ENCODE measurements around the gene FIG4.
"Not testable (repeated sequence)": the region's sequence is repeated elsewhere in the genome, so short reads cannot be mapped to it uniquely, and the experiment has no call there.

FIG4 gene

DNA sequence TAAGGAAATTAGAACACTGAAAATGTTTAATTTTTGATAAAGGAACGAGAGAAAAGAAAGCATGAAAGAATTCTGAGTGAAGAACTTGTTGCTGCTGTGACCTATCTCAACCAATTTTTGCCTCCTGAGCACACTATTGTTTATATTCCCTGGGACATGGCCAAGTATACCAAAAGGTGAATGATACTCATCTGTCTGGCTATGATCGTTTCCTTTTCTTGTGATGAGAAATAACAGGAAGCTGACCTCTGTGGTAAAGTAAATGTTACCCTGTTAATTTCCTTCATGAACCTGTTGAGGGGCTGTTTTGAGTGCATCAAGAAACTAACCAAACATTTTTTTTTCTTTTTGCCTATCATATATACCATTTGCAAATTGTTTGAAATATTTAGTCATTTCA, 69.1 kb downstream of the FIG4 start:
- DNase-seq (ENCODE audit: low read depth in 3 of 3): no peak

DNA sequence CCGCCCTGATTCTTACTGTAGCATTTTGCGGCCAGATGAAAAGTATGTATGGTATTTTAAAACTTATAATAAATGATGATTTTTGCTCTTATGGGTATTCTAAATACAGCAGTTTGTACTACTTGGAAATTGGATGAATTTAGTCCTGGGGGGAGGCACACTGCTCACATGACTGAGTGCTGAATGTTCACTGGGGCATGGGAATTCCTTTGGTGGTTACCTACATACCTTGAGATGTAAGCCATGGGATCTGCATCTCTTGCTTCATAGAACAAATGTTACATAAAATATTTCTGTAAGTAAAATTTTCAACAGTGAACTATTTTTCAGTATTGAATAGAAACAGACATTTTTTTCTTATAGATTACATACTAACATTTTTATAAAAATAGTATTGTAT, 71.1 kb downstream of the FIG4 start:
- no peak for DNase-seq (ENCODE audit: low read depth in 3 of 3)

- DNase-seq (ENCODE audit: low read depth in 3 of 3): no peak
These were observed 71.8 kb downstream of the FIG4 start for GRCh38 chr6:109762769-109763441.

DNA sequence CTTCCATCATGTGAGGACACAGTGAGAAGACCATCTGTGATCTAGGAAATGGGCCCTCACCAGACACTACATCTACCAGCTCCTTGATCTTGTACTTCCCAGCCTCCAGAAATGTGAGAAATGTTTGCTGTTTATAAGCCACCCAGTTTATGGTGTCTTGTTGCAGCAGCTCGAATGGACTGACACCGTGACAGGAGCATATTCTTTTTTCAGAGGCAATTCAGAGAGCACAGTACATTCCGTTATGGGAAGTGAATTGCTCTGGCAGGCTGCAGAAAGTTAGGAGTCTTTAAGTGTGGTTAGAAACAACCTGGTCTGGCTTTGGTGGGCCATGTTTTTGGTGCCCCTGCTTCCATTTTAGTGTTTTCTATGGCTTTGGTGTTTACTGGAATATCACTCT, 75.1 kb downstream of the FIG4 start:
- DNase-seq (ENCODE audit: low read depth in 3 of 3): no peak

DNA sequence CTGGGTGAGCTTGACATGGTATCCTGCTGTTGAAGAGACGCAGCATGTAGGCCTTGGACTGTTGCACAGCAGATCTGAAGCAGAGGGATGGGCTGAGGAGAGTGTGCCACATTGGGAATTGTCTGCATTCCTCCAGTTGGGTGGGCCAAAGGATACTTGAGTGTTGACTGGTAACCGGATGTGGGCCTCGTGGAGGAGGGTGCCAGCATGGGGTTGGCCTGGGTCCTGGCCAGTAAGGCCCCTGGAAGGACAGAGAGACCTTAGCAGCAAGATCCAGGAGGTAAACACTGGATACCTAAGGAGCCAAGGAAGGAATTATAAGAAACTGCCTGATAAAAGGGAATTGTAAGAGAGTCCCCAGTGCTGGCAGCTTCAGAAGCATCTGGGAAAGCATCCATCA, 76.9 kb downstream of the FIG4 start:
- no peak for DNase-seq (ENCODE audit: low read depth in 3 of 3)

DNA sequence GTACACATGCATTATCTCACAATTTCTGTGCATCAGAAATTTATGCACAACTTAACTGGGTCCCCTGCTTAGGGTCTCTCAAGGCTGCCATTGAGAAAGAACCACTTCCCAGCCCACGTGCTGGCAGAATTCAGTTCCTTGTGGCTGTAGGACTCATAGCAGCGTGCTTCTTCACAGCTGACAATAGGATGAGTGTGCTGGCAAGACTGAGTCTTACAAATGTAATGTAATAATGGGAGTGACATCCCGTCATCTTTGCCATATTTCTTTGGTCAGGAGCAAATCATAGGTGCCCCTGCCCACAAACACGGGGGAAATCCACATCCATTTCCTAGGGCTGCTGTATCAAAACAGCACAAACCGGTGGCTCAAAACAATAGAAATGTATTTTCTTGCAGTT, 77.4 kb downstream of the FIG4 start:
- no peak for DNase-seq (ENCODE audit: low read depth in 3 of 3)

DNA sequence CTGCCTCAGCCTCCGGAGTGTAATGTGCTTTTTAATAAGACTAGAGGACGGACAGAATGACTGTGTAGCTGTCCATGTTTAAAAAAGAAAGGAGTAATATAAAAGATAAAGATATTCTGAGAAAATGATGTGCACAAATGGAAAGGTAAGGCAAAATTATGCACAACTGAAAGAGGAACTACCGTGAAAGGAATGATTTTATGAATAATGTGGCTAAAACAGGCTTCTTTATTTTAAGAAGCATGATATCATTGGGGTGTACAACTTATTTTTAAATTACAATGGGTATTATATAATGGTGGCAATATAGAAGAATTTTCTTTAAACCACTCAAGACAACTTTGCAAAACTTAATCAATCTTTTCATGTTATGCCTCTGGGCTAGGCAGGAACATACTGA, 78.1 kb downstream of the FIG4 start:
- no peak for DNase-seq (ENCODE audit: low read depth in 3 of 3)

- DNase-seq (ENCODE audit: low read depth in 3 of 3): no peak
These were observed 79.0 kb downstream of the FIG4 start for GRCh38 chr6:109770047-109770446.

GRCh38 chr6:109770779-109771178, 79.7 kb downstream of the FIG4 start:
- DNase-seq (ENCODE audit: low read depth in 3 of 3): no peak

- DNase-seq (ENCODE audit: low read depth in 3 of 3): not testable (repeated sequence)
These were observed 81.1 kb downstream of the FIG4 start for GRCh38 chr6:109771939-109772755.

DNA sequence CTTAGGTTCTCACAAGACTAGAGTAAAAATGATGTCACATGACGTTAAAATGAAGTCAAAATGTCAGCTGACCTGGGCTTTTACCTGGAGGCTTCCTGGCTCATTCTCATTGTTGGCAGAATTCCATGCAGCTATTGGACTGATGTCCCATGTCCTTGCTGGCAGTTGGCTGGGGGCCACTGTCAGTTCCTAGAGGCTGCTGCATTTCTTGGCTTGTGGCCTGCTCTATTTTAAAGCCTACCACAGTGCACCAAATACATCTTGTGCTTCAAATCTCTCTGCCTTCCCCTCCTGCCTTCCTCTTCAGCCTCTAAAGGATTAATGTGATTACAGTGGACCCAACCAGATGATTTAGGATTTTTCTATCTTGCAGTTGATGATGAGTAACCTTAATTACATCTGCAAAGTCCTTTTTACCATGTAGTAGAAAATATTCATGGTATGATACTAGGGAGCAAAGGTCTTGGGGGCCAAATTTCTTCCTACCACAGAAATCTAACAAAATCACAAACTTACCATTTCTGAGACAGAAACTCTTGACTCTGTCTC, 81.9 kb downstream of the FIG4 start:
- no peak for DNase-seq (ENCODE audit: low read depth in 3 of 3)

DNA sequence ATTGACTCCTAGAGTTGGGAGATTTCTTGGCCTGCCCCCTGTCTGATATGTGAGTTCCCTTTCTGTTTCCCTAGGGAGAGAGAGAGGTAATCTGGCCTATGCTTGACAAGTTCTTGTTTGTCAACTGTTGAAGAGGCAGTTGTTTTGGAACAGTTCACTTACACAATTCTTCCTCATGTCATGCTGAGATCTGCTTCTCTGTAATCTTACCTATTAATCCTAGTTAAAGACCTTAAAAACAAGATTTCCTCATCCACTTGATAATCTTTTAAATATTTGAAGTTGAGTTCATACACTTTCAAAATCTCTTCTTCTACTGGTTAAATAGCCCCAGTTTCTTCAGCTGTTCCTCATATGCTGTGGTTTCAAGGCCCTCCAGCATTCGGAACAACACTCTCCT, 89.9 kb downstream of the FIG4 start:
- DNase-seq (ENCODE audit: low read depth in 3 of 3): no peak

GRCh38 chr6:109782491-109782999, 91.4 kb downstream of the FIG4 start:
- no peak for DNase-seq (ENCODE audit: low read depth in 3 of 3)

DNA sequence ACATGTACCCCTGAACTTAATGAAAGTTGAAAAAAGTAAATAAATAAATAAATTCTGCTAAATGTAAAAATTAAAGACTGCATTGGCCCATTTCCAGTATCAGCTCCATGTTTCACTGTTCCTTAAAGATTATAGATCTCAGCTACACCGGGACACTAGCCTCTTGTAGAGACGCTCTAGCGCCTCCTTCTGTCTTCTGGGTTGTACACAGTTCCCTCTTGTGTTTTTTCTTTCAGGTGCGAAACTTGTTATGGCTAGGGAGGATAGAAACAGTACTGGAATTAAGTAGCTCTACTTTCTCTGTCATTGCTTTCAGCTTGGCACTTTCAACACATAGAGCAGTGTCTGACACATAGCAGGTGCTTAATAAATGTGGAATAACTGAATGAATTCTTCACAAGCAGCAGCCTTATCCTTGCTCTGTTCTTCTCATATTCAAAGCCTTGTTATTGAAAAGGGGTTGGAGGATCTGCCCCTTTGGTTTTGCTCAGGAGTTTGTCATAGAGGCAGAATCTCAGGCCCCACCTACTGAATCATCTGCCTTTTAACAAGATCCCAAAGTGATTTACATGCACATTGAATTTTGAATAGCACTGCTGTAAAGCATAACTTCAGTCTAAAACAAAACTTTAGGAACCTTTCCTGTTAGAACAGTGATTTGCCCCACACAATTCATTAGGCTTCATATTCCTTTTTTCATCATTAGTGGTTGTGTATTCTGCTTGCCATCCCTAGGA, 92.3 kb downstream of the FIG4 start:
- DNase-seq (ENCODE audit: low read depth in 3 of 3): no peak

DNA sequence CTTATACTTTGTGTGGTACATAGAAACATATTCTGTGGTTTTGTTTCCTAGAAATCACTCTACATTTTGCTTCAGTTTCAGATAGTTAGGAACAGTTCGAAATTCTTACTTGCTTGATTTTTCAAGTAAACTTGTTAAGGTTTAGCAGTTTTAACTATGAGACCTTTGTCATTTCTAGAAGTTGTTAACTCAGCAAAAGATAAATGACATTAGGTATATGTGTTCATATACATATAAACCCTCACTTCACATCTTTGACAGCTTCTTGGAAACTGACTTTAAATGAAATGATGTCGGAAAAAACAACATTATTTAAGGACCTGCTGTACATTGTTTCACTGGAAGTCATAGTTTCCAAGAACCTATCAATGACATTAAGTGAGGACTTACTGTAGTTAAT, 96.2 kb downstream of the FIG4 start:
- DNase-seq (ENCODE audit: low read depth in 3 of 3): no peak

DNA sequence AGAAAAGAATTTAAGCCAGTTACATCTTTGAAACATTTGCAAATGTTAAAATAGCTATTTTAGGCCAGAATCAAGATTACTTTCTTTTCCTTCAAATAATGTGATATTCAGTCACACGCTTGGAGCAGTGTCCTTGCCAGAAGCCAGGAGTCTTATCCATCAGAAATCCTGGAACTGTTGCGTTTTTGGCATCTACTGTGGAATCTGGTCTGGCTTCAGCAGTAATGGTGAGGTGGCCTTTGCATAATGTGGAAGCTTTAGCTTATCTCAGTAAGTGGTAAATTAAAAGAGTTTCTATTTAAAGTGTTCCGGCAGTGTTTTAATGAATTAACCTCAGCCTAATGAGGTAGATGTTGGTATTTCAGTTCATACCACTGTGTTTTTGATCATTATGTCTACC, 97.6 kb downstream of the FIG4 start:
- no peak for DNase-seq (ENCODE audit: low read depth in 3 of 3)

GRCh38 chr6:109790131-109790530, 99.0 kb downstream of the FIG4 start:
- DNase-seq (ENCODE audit: low read depth in 3 of 3): no peak

- DNase-seq (ENCODE audit: low read depth in 3 of 3): no peak
These were observed 100.2 kb downstream of the FIG4 start for GRCh38 chr6:109791301-109791700.

DNA sequence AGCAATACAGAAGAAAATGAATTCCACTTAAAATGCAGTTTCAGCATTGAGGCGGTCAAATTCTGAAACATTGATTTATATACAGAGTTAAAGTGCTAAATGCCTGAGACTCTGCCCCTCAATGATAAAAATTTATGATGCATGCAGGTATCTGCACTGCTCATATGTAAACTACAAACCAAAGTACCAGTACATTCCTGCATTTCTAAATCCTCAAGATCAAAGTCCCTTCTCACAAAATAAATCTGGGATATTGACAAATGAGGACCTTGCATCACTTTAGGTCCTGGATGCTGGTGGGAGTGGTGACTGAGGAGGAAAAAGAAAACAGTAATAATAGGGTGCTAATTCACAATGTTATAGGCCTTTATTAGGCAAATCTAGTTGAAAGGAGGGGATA, 101.9 kb downstream of the FIG4 start:
- DNase-seq (ENCODE audit: low read depth in 3 of 3): no peak

DNA sequence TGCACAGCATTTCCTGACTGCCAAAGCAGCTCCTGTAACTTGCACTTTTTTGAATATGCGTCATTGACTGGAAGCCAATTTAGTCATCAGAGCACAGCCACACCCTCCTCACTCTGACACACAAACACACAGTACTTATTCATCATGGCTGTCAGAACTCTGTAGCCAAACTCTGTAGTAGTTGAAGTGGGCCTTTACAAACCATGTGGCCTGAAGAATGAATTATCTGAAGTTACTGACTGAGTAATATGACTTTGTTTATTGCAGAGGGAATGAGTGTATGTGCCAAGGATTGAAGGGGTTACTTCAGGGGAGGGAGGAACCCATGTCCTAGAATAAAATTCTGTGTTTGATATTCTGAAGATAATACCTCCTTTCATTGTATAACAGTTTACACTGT, 102.7 kb downstream of the FIG4 start:
- no peak for DNase-seq (ENCODE audit: low read depth in 3 of 3)

- no peak for DNase-seq (ENCODE audit: low read depth in 3 of 3)
These were observed 103.3 kb downstream of the FIG4 start for GRCh38 chr6:109794201-109794923.

Measured in stimulated activated CD4-positive, alpha-beta T cell treated with anti-CD3 and anti-CD28 coated beads, TNF-alpha, amount 100 ng/mL, for 4 hours (primary cell).